Measurements from ENCODE around the gene PCGF1. TPM values are rescaled to one million over a fixed set of nuclear protein-coding genes. Genes with fewer than 3 reads are reported as not detected.

Gene PCGF1
- total and polyA plus RNA-seq, 2 of the 8 experiments (the other 6 are each of a cell fraction or from before 2014, with no cell fraction given) = 10.0 to 23.7 TPM

DNA sequence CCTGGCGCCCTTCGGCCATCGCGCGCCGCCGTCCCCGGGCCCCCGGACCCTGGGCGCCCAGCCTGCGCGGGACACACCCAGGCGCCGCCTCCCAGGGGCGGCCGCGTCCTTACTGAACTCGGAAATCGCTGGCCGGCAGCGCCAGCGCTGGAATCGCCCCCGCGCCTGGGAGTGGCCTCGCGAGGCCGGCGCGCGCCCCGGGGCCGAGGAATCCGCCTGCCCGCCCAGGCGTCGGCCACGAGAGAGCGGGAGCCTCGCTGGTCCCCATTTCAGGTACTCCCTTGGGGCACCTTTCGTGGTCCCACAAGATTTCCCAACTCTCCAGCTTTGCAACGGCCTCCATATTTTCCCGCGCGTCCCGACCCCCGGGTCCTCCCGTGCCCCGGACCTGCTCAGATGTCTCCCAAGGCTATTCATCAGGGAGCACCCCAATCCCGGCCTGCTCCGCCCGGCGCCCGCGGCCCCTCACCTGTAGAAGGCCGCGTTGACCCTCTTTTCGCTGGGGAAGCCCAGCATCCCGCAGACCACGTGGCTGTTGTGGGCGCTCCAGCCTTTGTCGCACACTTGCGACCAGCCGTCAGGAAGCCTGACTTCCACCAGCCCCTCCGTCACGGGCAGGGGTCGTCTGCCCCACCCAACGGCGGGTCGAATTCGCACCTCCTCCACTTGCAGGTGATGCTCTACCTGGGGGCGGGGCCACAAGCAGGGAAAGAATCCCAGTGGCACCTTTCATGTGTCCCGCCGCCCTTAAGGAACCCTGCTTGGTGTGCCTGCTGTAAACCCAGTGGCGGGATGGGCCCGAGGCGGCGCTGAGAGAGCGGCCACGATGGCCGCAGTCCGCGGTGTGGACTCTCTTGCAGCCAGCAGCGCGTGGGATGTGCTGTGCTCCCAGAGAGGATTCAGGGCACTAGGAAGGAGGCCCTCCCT, 41.7 kb upstream of the PCGF1 start (continued):
- TF ChIP-seq ASH2L (IDR thresholded peaks at IDR 0.05; ENCODE audit: low read length) (peak; percentile 46), BRCA1 (IDR thresholded peaks at IDR 0.05; ENCODE audit: low read depth, low read length) (no peak), RXRA (IDR thresholded peaks at IDR 0.05; ENCODE audit: insufficient read depth, low read depth, low read length) (no peak), BCL11A (IDR thresholded peaks at IDR 0.05; ENCODE audit: low read depth in 2 of 2, low read length in 2 of 2) (no peak), POU5F1 (IDR thresholded peaks at IDR 0.05; ENCODE audit: low read depth, low read length) (no peak), FOSL1 (IDR thresholded peaks at IDR 0.05; ENCODE audit: insufficient read depth, low read depth, low read length) (no peak), POLR2AphosphoS5 (IDR thresholded peaks at IDR 0.05; ENCODE audit: low read depth, low read length) (peak; percentile 82; the same call in 1 of the 2 replicates), TCF12 (IDR thresholded peaks at IDR 0.05; ENCODE audit: low read depth, low read length) (no peak), RBBP5 (IDR thresholded peaks at IDR 0.05; ENCODE audit: borderline replicate concordance, low read depth, low read length) (peak; percentile 29; the same call in 1 of the 2 replicates), SIX5 (IDR thresholded peaks at IDR 0.05; ENCODE audit: low read depth, low read length) (no peak), SRF (IDR thresholded peaks at IDR 0.05; ENCODE audit: low read depth, low read length) (no peak), NRF1 (IDR thresholded peaks at IDR 0.05; ENCODE audit: low read depth, low read length) (no peak), CBX8 (IDR thresholded peaks at IDR 0.05; ENCODE audit: borderline replicate concordance, low read depth, low read length) (no peak), TBP (IDR thresholded peaks at IDR 0.05; ENCODE audit: low read depth, low read length) (peak; percentile 51; the same call in 1 of the 2 replicates), JUN (IDR thresholded peaks at IDR 0.05; ENCODE audit: low read depth, low read length) (no peak), SIN3A (conservative IDR thresholded peaks at IDR 0.05 in 1 of 2, IDR thresholded peaks at IDR 0.05 in 1 of 2; ENCODE audit: low read depth in 1 of 2, low read length in 2 of 2) (no peak; a peak in 2 of 4 replicates), SAP30 (IDR thresholded peaks at IDR 0.05; ENCODE audit: insufficient read depth, insufficient replicate concordance, low read length) (peak; percentile 67), E2F6 (IDR thresholded peaks at IDR 0.05) (peak; percentile 90), TAF1 (IDR thresholded peaks at IDR 0.05; ENCODE audit: low read depth, low read length) (peak; percentile 63)
- TF ChIP-seq, protein P1, sequence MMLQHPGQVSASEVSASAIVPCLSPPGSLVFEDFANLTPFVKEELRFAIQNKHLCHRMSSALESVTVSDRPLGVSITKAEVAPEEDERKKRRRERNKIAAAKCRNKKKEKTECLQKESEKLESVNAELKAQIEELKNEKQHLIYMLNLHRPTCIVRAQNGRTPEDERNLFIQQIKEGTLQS (IDR thresholded peaks at IDR 0.05; ENCODE audit: insufficient read depth, low read depth, low read length) = no peak
- TF ChIP-seq, protein P2, sequence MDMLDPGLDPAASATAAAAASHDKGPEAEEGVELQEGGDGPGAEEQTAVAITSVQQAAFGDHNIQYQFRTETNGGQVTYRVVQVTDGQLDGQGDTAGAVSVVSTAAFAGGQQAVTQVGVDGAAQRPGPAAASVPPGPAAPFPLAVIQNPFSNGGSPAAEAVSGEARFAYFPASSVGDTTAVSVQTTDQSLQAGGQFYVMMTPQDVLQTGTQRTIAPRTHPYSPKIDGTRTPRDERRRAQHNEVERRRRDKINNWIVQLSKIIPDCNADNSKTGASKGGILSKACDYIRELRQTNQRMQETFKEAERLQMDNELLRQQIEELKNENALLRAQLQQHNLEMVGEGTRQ (IDR thresholded peaks at IDR 0.05; ENCODE audit: low read length) = no peak
